DMS 273 treated with DMSO at 0.1 percent for 48 hours (cell line): ENCODE data around the gene SPATA31D4.
"Not testable (repeated sequence)": the region's sequence is repeated elsewhere in the genome, so short reads cannot be mapped to it uniquely, and the experiment has no call there.

Experiments
- DNase-seq: peaks from one replicate; lab custom pipeline; 2025; lab: John Stamatoyannopoulos, UW

The SPATA31D4 gene

DNA sequence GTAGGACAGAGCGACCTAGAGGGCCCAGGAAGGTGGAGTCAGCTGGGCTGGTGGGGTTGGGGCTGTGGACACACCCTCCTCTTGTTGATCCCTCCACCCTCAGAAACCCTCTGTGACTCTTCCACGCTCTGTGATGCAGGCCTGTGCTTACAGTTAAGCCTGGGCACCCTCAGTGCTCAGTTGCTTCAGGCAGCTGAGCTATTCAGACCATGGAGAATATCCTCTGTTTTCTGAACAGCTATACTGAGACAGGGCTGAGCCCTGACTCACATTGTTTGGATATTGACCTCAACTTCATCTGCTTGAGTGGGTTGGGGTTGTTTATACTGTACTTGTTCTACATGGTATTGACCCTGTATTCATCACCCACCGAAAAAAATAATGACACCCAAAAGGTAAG is at the start of gene SPATA31D4:
SPATA31D4 (plus strand) TSS at position 124 of the 400 bp plus-strand sequence; CDS start at position 210, 86 bp downstream.
- not testable (repeated sequence) for DNase-seq

- no peak for DNase-seq
These were observed 49.7 kb upstream of the SPATA31D4 start for GRCh38 chr9:81878530-81878929.

DNA sequence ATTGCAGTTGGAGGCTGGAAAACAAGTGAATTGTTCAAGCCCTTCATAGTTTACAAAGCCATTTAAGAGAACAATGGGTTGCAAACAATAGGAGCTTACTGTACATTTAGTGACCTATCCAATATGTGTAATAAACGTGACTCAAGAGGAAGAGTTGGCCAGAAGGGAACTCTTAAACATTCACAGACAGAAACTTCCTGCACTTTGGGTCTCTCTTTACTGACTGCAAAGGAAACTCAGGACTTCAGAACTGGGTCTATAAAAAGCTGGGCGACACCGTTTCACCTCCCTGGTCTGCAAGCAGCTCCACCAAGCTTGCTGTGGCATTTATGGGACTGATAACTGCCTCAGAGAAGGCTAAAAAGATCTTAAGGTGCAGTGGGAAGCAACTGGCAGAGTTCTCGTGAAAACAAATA is 48.7 kb upstream of the SPATA31D4 start:
- DNase-seq = no peak

GRCh38 chr9:81885602-81886001 is 42.6 kb upstream of the SPATA31D4 start:
- DNase-seq = no peak

DNA sequence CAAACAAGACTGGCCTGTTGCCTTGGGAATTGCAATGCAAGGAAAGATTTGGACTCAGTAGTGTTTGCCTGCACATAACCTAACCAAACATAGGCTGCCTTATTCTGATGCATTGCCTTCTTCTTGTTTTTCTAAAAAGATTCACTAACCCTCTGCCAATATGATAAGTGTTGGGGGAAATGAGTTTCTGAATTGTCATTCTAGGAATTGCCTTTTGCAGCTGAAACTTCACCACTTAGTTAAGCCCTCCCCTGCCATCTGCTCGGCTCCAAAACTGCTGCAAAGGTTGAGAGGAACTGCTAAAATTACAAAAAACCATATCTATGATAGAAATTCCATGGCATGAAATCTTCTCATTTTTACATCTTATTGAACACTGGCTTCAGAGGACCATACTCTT is 41.6 kb upstream of the SPATA31D4 start:
- no peak for DNase-seq

GRCh38 chr9:81890104-81890503 is 38.1 kb upstream of the SPATA31D4 start:
- no peak for DNase-seq

DNA sequence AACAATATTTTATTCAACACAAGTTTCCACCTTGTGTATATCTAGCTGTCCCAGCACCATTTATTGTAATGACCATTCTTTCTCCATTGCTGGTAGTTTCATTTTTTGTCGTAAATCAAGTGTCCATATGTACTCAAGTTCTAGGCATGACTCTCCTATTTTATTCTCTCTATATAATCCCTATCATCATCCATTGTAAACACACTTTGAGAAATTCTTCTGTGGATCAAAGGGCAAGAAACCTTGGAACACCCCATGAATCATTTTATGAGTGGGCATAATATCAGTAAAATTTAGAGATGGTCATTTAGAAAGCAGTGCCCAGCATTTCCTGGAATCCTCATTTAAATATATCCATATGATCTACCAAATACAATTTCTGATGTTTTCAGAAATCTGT is 35.8 kb upstream of the SPATA31D4 start:
- no peak for DNase-seq

- DNase-seq = no peak
These were observed 34.3 kb upstream of the SPATA31D4 start for GRCh38 chr9:81893929-81894328.

- no peak for DNase-seq
These were observed 33.3 kb upstream of the SPATA31D4 start for GRCh38 chr9:81894891-81895290.

DNA sequence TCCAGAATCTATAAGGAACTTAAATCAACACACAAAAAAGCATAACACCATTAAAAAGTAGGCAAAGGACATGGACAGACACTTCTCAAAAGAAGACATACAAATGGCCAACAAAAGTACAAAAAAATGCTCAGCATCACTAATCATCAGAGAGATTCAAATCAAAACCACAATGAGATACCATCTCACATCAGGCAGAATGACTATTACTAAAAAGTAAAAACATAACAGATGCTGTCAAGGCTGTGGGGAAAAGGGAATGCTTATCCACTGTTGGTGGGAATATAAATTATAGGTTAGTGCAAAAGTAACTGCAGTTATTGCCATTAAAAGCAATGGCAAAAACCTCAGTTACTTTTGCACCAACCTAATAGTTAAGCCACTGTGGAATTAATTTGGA is 32.2 kb upstream of the SPATA31D4 start:
- no peak for DNase-seq

GRCh38 chr9:81898851-81899250 is 29.4 kb upstream of the SPATA31D4 start:
- DNase-seq = no peak

DNA sequence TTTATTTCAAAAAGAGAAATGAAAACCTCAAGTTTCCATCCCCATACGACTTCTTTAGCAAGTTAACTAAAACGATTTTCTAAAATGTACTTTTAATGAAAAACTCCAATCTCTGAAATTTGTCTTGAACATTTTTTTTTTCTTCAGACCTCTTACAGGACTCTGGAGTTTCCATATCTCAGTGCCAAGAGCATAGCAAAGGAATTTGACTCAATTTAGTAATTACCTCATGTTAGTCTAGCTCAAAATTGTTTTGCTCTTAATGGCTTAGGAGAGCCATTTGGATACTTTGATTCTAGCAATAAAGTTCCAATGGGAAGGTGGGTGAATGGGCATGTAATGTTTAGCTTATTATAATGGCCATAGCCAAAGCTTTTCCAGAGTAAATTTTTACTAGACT is 26.0 kb upstream of the SPATA31D4 start:
- DNase-seq = no peak

DNA sequence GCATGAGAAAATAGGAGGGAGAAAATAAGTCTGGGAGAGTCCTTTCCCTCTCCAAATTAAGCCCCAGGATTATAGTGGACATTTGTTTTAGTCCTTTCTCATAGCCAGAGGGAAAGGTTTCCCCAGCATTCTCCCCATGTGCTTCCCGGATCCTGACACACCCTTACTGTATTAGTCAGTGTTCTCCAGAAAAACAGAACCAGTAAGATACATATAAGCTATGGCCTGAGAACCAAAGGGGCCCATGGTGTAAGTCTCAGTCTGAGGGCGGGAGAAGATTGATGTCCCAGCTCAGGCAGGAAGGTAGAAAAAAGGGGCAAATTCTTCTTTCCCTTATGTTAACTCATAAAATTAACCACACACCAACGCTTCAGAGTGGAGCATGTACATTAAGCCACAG is 25.6 kb upstream of the SPATA31D4 start:
- DNase-seq = no peak

DNA sequence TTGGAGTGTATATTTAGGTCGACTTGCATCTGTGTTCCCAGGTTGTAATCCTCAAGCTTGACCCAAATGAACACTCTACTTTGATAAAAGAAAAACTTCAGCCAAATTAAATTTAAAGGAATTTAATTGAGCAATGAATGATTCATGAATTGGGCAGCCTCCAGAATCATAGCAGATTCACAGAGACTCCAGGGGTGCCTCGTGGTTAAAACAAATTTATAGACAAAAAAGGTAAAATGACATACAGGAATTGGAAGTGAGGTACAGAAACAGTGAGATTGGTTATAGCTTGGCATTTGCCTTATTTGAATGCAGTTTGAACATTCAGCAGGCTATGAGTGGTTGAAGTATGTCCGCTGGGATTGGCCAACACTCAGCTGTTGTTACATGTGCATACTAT is 21.6 kb upstream of the SPATA31D4 start:
- DNase-seq = no peak

GRCh38 chr9:81912135-81912534 is 16.1 kb upstream of the SPATA31D4 start:
- DNase-seq = no peak

GRCh38 chr9:81915801-81916505 is 12.3 kb upstream of the SPATA31D4 start:
- no peak for DNase-seq

- DNase-seq = not testable (repeated sequence)
These were observed 9.7 kb upstream of the SPATA31D4 start for GRCh38 chr9:81918507-81918906.

DNA sequence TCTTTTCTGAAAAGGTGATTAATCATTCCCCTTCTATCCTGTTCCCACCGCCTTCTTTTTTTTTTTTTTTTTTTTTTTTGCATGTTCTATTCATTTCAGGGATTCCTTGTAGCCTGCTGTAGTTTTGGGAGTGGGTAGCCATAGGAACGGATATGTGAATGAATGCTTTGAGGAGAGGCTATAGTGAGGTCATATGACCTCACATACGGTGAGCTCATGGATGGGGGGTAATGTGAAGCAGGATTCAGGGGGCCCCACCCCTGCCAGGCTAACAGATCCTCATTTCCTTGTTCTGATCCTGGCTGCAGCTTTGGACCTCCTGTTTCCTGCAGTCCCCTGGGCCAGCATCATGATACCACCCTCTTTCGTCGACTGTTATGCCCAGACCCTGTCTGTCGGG is 1.9 kb downstream of the SPATA31D4 start:
- not testable (repeated sequence) for DNase-seq

GRCh38 chr9:81933547-81933946 is 5.3 kb downstream of the SPATA31D4 start:
- DNase-seq = not testable (repeated sequence)

DNA sequence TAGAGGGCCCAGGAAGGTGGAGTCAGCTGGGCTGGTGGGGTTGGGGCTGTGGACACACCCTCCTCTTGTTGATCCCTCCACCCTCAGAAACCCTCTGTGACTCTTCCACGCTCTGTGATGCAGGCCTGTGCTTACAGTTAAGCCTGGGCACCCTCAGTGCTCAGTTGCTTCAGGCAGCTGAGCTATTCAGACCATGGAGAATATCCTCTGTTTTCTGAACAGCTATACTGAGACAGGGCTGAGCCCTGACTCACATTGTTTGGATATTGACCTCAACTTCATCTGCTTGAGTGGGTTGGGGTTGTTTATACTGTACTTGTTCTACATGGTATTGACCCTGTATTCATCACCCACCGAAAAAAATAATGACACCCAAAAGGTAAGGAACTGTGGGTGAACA is 15.2 kb downstream of the SPATA31D4 start, which contains the start of gene SPATA31D3:
SPATA31D3 (plus strand) TSS at position 108 of the 400 bp plus-strand sequence; CDS start at position 194, 86 bp downstream.
- DNase-seq = not testable (repeated sequence)

GRCh38 chr9:81948650-81949049 is 20.4 kb downstream of the SPATA31D4 start:
- DNase-seq = not testable (repeated sequence)

DNA sequence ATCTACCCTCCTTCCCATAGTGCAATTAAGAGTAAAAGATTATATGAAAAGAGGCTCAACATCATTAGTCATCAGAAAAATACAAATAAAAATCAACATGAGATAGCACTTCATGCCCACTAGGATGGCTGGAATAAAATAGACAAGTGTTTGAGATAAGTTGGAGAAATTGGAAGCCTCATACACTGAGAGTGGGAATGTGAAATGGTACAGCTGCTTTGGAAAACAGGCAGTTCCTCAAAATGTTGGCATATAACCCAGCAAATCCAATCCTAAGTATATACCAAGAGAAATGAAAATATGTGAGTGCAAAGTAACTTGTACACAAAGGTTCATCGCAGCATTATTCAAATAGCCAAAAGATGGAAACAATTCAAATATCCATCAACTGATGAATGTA is 24.9 kb downstream of the SPATA31D4 start:
- no peak for DNase-seq

DNA sequence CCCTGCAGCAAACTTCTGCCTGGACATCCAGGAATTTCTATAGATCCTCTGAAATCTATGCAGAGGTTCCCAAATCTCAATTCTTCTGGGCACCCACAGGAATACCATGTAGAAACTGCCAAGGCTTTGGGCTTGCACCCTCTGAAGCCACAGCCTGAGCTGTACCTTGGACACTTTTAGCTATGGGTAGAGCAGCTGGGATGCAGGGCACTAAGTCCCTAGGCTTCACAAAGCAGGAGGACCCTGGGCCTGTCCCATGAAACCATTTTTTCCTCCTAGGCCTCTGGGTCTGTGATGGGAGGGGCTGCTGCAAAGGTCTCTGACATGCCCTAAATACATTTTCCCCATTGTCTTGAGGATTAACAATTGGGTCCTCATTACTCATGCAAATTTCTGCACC is 27.4 kb downstream of the SPATA31D4 start:
- DNase-seq = no peak
